Measurements from ENCODE around the gene PNPLA6. TPM values are rescaled to one million over a fixed set of nuclear protein-coding genes. Genes with fewer than 3 reads are reported as not detected.

The PNPLA6 gene
- polyA plus RNA-seq, 3 donors, result 18.0 to 31.3 (median 30.7) TPM

DNA sequence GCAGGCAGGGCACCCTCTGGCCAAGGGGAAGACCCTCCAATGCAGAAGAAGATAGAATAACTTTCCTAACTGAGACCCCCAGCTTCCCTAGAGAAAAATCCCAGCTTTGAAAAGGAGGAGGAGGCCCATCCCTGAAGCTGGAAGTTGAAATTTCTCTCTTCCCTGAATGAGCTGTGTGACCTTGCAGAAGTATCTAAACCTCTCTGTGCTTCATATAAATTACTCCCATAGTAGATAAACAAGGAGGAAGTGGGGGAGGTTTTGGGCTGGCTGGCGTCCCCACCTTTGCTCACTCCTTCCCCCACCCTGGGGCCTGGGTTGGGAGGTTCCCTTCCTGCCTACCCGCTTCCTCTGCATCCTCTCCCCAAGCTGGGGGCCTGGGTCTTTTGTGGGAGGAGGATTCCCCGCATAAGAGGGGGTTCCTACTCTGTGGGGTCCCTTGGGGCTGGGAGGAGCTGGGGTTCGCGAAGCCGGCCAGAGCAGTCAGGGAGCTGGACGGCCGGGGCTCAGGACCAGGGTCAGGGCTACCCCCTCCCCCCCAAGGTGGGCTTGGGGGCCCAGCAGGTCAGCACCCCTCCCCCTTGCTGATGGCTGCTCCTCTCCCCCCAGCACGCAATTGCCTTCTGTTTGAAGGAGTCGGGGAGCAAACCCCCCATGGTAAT, 71.8 kb downstream of the PNPLA6 start:
- 67 to 84% (median 68%) methylated on average over 8 to 10 of the region's 10 CpGs for WGBS, 3 donors
- H3K27ac ChIP-seq (ENCODE audit: low read depth, low read length), result no peak overlapping the region

DNA sequence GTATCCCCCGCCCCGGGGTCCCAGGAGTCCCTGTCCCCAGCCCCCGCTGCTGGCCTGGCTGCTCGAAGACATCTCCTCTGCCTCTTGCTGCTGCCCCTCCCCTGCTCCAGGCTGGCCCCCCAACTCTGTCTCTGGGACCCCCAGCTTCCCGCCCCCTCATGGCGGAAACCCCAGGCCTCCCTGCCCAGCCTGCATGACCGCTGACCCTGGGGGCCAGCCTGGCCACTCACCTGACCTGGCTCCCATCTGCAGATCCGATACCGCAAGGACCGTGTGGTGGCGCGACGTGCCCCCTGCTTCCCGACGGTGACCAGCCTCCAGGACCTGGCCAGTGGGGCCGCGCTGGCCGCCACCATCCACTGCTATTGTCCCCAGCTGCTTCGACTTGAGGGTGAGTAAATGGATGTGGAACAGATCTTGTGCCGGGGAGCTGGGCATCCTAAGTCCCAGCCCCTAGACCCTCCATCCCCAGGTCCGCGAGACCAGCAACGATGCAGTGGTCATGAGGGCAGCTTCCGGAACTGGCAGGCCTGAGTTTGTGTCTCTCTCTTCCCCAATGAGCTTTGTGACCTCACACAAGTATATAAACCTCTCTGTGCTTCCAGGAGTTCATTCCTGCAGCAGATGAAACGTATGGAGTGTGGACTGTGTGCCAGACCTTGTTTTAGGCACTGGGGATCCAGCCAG, 72.5 kb downstream of the PNPLA6 start:
- H3K27ac ChIP-seq (ENCODE audit: low read depth, low read length), result no peak overlapping the region
- 86 to 92% (median 90%) methylated on average over 22 to 25 of the region's 25 CpGs for WGBS, 3 donors

- no peak overlapping the region for H3K27ac ChIP-seq (ENCODE audit: low read depth, low read length)
- WGBS, 3 donors, result 83 to 88% (median 84%) methylated on average over 30 to 31 of the region's 31 CpGs
These were observed 75.1 kb downstream of the PNPLA6 start for GRCh38 chr19:7610491-7611240.

Other genes starting within 250 kb of the PNPLA6 start
- 10 to 100 TPM; 10.2 to 33.5 (median 15.5) TPM for gene INSR, start 241.3 kb upstream of the PNPLA6 start, polyA plus RNA-seq
- 10 to 100 TPM in 2 of 3 donors, 1 to 10 TPM in 1; 9.1 to 17.1 (median 12.7) TPM for gene ARHGEF18, start 186.8 kb upstream of the PNPLA6 start, polyA plus RNA-seq
- 1 to 10 TPM; 4.0 to 7.8 (median 7.0) TPM for gene PEX11G, start 46.7 kb upstream of the PNPLA6 start, polyA plus RNA-seq
- 10 to 100 TPM; 21.4 to 62.9 (median 49.1) TPM for gene ZNF358, start 19.6 kb upstream of the PNPLA6 start, polyA plus RNA-seq
- gene MCOLN1, start 13.1 kb upstream of the PNPLA6 start, polyA plus RNA-seq, result 10 to 100 TPM; 12.1 to 38.2 (median 34.3) TPM
- 10 to 100 TPM in 1 of 3 donors, 1 to 10 TPM in 1, under 1 TPM in 1; 0.11 to 23.1 (median 2.2) TPM for gene CAMSAP3, start 60.1 kb downstream of the PNPLA6 start, polyA plus RNA-seq
- gene XAB2, start 93.8 kb downstream of the PNPLA6 start, polyA plus RNA-seq, result 10 to 100 TPM; 23.3 to 33.7 (median 29.4) TPM
- 100 to 1,000 TPM in 1 of 3 donors, 10 to 100 TPM in 2; 39.6 to 101 (median 62.3) TPM for gene PET100, start 94.1 kb downstream of the PNPLA6 start, polyA plus RNA-seq
- gene PCP2, start 98.0 kb downstream of the PNPLA6 start, polyA plus RNA-seq, result 1 to 10 TPM in 1 of 3 donors, under 1 TPM in 1, not detected in 1; 0.10 to 3.7 TPM
- gene STXBP2, start 101.4 kb downstream of the PNPLA6 start, polyA plus RNA-seq, result 100 to 1,000 TPM in 1 of 3 donors, 10 to 100 TPM in 2; 43.6 to 114 (median 83.1) TPM
- gene RETN, start 133.3 kb downstream of the PNPLA6 start, polyA plus RNA-seq, result 10 to 100 TPM in 2 of 3 donors, 1 to 10 TPM in 1; 5.0 to 20.0 (median 15.1) TPM
- gene MCEMP1, start 141.4 kb downstream of the PNPLA6 start, polyA plus RNA-seq, result 10 to 100 TPM in 2 of 3 donors, under 1 TPM in 1; 0.76 to 36.0 (median 20.8) TPM
- gene TRAPPC5, start 145.1 kb downstream of the PNPLA6 start, polyA plus RNA-seq, result 100 to 1,000 TPM in 1 of 3 donors, 10 to 100 TPM in 2; 58.0 to 146 (median 75.1) TPM
- under 1 TPM; 0.22 to 0.39 (median 0.38) TPM for gene FCER2, start 166.4 kb downstream of the PNPLA6 start, polyA plus RNA-seq
- gene CLEC4G, start 196.4 kb downstream of the PNPLA6 start, polyA plus RNA-seq, result 10 to 100 TPM in 1 of 3 donors, 1 to 10 TPM in 2; 2.7 to 21.5 (median 7.2) TPM
- gene CD209, start 211.8 kb downstream of the PNPLA6 start, polyA plus RNA-seq, result 10 to 100 TPM in 2 of 3 donors, 1 to 10 TPM in 1; 1.3 to 12.8 (median 12.7) TPM
- 1 to 10 TPM in 1 of 3 donors, under 1 TPM in 1, not detected in 1; 0.16 to 3.7 TPM for gene CLEC4M, start 227.5 kb downstream of the PNPLA6 start, polyA plus RNA-seq

Data from adipose tissue (tissue), 3 donors.